Aorta (tissue), 5 donors: ENCODE measurements around the gene ATF6. TPM values are rescaled to one million over a fixed set of nuclear protein-coding genes. Genes with fewer than 3 reads are reported as not detected.

Experiments
- ATAC-seq: fragments of 200-7000 bp; cut with Tn5 transposase; one replicate; pipeline ENCODE4 v1.9.1; 2022; ENCODE audit warnings: moderate library complexity; ENCODE audit not compliant: low FRiP score
- DNase-seq, 2 donors: peaks; one replicate each; pipeline ENCODE4 v3.0.0-alpha.2; 2020
- H3K27ac ChIP-seq, 2 donors: one replicate each; pipeline ENCODE4 v1.5.1; 2013; ENCODE audit warnings: low read length in 2 of 2, mild to moderate bottlenecking in 2 of 2, moderate library complexity in 2 of 2, control low read depth in 1 of 2, inconsistent platforms in 1 of 2, low read depth in 1 of 2
- H3K27me3 ChIP-seq, 2 donors: one replicate each; pipeline ENCODE4 v1.6.1; 2013; ENCODE audit warnings: control low read depth in 1 of 2, low read length in 1 of 2, mild to moderate bottlenecking in 1 of 2, moderate library complexity in 1 of 2; ENCODE audit not compliant: insufficient read depth in 2 of 2, control insufficient read depth in 1 of 2
- H3K36me3 ChIP-seq, 2 donors: one replicate each; pipeline ENCODE4 v1.6.1; 2013; ENCODE audit warnings: control low read depth in 1 of 2, low read length in 1 of 2, mild to moderate bottlenecking in 1 of 2; ENCODE audit not compliant: insufficient read depth in 2 of 2, control insufficient read depth in 1 of 2
- H3K4me1 ChIP-seq, 2 donors: one replicate each; pipeline ENCODE4 v1.6.1; 2013; ENCODE audit warnings: low read length in 2 of 2, control low read depth in 1 of 2, mild to moderate bottlenecking in 1 of 2, moderate library complexity in 1 of 2; ENCODE audit not compliant: insufficient read depth in 2 of 2, control insufficient read depth in 1 of 2
- H3K4me3 ChIP-seq, 2 donors: one replicate each; pipeline ENCODE4 v1.5.1; 2013; ENCODE audit warnings: low read length in 2 of 2, control low read depth in 1 of 2, mild to moderate bottlenecking in 1 of 2
- H3K9me3 ChIP-seq: one replicate; pipeline ENCODE4 v1.6.1; 2013; ENCODE audit warnings: mild to moderate bottlenecking, low read length; ENCODE audit not compliant: control insufficient read depth
- WGBS, 2 donors: extraction: QIAGEN DNeasy Blood & Tissue Kit; methylation state at CpG; one replicate each; pipeline ENCODE4 v1.1.7; 2013; 5-methylcytosine and 5-hydroxymethylcytosine counted together
- intact Hi-C, 2 donors: fragments of 100-400 bp; cut with DNase I; formaldehyde crosslinking; loops; one replicate each; pipeline versions ENCODE4 v1.14.2 to v1.15.0; 2022
- polyA plus RNA-seq, 2 donors: library from polyadenylated mRNA; stranded (reverse); fragments of 200-250 nt; gene quantifications; one replicate each; pipeline ENCODE4 v1.2.3, GENCODE V29; 2013
- total RNA-seq, 2 donors: library from RNA; stranded (reverse); fragmentation: NEBNext Ultra II Directional; extraction: Animal tissue kit (Norgen Biotek cat#: 25700); gene quantifications; one replicate each; pipeline ENCODE4 v1.2.1, GENCODE V29; 2021
- donor health status: healthy with polysubstance abuse.
- donor health status: Bipolar disorder and iron deficiency.
- donor health status: DM: no; HTN: no; CAD: no.
- donor health status: DM: no; HTN: no; CAD: no.
- donor health status: DM: yes; HTN: yes; CAD: no.

ATF6 gene
- total and polyA plus RNA-seq, 4 donors: 6.1 to 30.5 (median 18.7) TPM

- no peaks in the 10 kb centered on the region for H3K9me3 ChIP-seq
- H3K4me3 ChIP-seq: no peak overlapping the region
- WGBS, 2 donors: 94 to 96% methylated on average over 3 of the region's 3 CpGs
- H3K4me1 ChIP-seq: no peaks in the 10 kb centered on the region
- no peaks in the 10 kb centered on the region for H3K36me3 ChIP-seq
- intact Hi-C loops: no loop called here
- H3K27ac ChIP-seq: no peak overlapping the region
- H3K27me3 ChIP-seq: no peaks in the 10 kb centered on the region
- no peak for ATAC-seq
- no peak for DNase-seq
Observed at GRCh38 chr1:161770250-161770649, 4.1 kb downstream of the ATF6 start.

- 61 to 71% methylated on average over 5 of the region's 5 CpGs for WGBS, 2 donors
- intact Hi-C loops: no loop called here
- DNase-seq: no peak
- H3K27ac ChIP-seq: no peak overlapping the region
- no peak for ATAC-seq
- no peaks in the 10 kb centered on the region for H3K36me3 ChIP-seq
- no peaks in the 10 kb centered on the region for H3K27me3 ChIP-seq
- H3K9me3 ChIP-seq: no peaks in the 10 kb centered on the region
- H3K4me1 ChIP-seq: no peaks in the 10 kb centered on the region
- no peak overlapping the region for H3K4me3 ChIP-seq
Observed at GRCh38 chr1:161771161-161771560, 5.0 kb downstream of the ATF6 start.

- 83 to 86% methylated on average over 2 of the region's 2 CpGs for WGBS, 2 donors
- intact Hi-C loops: no loop called here
- DNase-seq (no peak), ATAC-seq (no peak)
- Histone ChIP-seq H3K4me1 (no peaks in the 10 kb centered on the region), H3K36me3 (no peaks in the 10 kb centered on the region), H3K27me3 (no peaks in the 10 kb centered on the region), H3K4me3 (no peak overlapping the region), H3K9me3 (no peaks in the 10 kb centered on the region), H3K27ac (no peak overlapping the region)
Observed at GRCh38 chr1:161771973-161772372, 5.9 kb downstream of the ATF6 start.

- H3K27ac ChIP-seq: no peak overlapping the region
- H3K36me3 ChIP-seq: no peaks in the 10 kb centered on the region
- H3K4me1 ChIP-seq: no peaks in the 10 kb centered on the region
- no peak overlapping the region for H3K4me3 ChIP-seq
- no peak for ATAC-seq
- intact Hi-C loops: no loop called here
- no peak for DNase-seq
- no peaks in the 10 kb centered on the region for H3K27me3 ChIP-seq
- H3K9me3 ChIP-seq: no peaks in the 10 kb centered on the region
Observed at GRCh38 chr1:161772397-161772796, 6.3 kb downstream of the ATF6 start.

GRCh38 chr1:161773791-161774190 is 7.7 kb downstream of the ATF6 start:
- WGBS, 2 donors: 49 to 55% methylated on average over 4 of the region's 4 CpGs
- Histone ChIP-seq H3K27ac (no peak overlapping the region), H3K36me3 (no peaks in the 10 kb centered on the region), H3K9me3 (no peaks in the 10 kb centered on the region), H3K4me1 (no peaks in the 10 kb centered on the region), H3K4me3 (no peak overlapping the region), H3K27me3 (no peaks in the 10 kb centered on the region)
- DNase-seq (no peak), ATAC-seq (no peak)
- intact Hi-C loops: no loop called here

- 82 to 85% methylated on average over 2 of the region's 2 CpGs for WGBS, 2 donors
- no peaks in the 10 kb centered on the region for H3K4me1 ChIP-seq
- H3K9me3 ChIP-seq: no peaks in the 10 kb centered on the region
- H3K36me3 ChIP-seq: no peaks in the 10 kb centered on the region
- no peak overlapping the region for H3K4me3 ChIP-seq
- H3K27me3 ChIP-seq: no peaks in the 10 kb centered on the region
- no peak overlapping the region for H3K27ac ChIP-seq
- intact Hi-C loops: no loop called here
- DNase-seq: no peak
- no peak for ATAC-seq
Observed at GRCh38 chr1:161777261-161777660, 11.1 kb downstream of the ATF6 start.

- 86 to 88% methylated on average over 1 of the region's 1 CpG for whole genome bisulfite sequencing, 2 donors
- DNase-seq: no peak
- Histone ChIP-seq H3K4me3 (no peak overlapping the region), H3K27me3 (no peaks in the 10 kb centered on the region), H3K4me1 (no peaks in the 10 kb centered on the region), H3K9me3 (no peaks in the 10 kb centered on the region), H3K36me3 (peaks cover 0 to 2% of the 10 kb centered on the region in 2 donors), H3K27ac (no peak overlapping the region)
- no peak for ATAC-seq
- intact Hi-C loops: no loop called here
Observed at GRCh38 chr1:161778522-161778921, 12.4 kb downstream of the ATF6 start.

- ATAC-seq (no peak), DNase-seq (no peak)
- H3K4me3 ChIP-seq: no peak overlapping the region
- peaks cover 2 to 3% of the 10 kb centered on the region in 2 donors for H3K36me3 ChIP-seq
- H3K27me3 ChIP-seq: no peaks in the 10 kb centered on the region
- WGBS, 2 donors: 41 to 45% methylated on average over 2 of the region's 2 CpGs
- intact Hi-C loops: no loop called here
- H3K9me3 ChIP-seq: no peaks in the 10 kb centered on the region
- H3K4me1 ChIP-seq: no peaks in the 10 kb centered on the region
- no peak overlapping the region for H3K27ac ChIP-seq
Observed at GRCh38 chr1:161779393-161779792, 13.3 kb downstream of the ATF6 start.

- Histone ChIP-seq H3K4me1 (no peaks in the 10 kb centered on the region), H3K4me3 (no peak overlapping the region), H3K36me3 (peaks cover 3 to 4% of the 10 kb centered on the region in 2 donors), H3K27me3 (no peaks in the 10 kb centered on the region), H3K9me3 (no peaks in the 10 kb centered on the region), H3K27ac (no peak overlapping the region)
- intact Hi-C loops: no loop called here
- ATAC-seq (no peak), DNase-seq (no peak)
Observed at GRCh38 chr1:161781995-161782394, 15.9 kb downstream of the ATF6 start.
